PC-3 (cell line): ENCODE results near the gene MKLN1.

Source experiments
- EZH2 ChIP-seq: fragments of 300-600 bp; sonication (generic); IDR thresholded peaks from one replicate; pipeline ENCODE4 v1.6.1; 2017; ENCODE audit warnings: antibody characterized with exemption, mild to moderate bottlenecking, low read length; ENCODE audit not compliant: unreplicated experiment
- TF ChIP-seq, protein P1 (sequence below): fragments of 300-600 bp; sonication (generic); conservative IDR thresholded peaks from 2 replicates; pipeline ENCODE4 v1.5.1; 2017; ENCODE audit warnings: antibody characterized with exemption, low read depth, mild to moderate bottlenecking, low read length

DNA sequence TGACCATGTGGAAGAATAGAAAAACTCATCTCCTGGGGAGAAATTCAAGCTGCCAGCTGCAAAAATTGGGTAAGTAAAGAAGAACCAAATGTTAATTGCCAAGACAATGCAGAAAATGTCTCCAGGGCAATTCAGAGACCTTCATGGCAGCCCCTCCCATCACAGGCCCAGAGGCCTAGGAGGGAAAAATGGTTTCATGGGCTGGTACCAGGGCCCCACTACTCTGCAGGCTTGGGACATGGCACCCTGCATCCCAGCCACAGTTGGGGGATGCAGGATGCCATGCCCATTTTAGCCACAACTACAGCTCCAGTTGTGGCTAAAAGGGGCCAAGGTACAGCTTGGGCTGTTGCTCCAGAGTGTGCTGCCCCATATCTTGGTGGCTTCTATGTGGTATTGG, 20.9 kb upstream of the MKLN1 start:
- TF ChIP-seq, protein P1, sequence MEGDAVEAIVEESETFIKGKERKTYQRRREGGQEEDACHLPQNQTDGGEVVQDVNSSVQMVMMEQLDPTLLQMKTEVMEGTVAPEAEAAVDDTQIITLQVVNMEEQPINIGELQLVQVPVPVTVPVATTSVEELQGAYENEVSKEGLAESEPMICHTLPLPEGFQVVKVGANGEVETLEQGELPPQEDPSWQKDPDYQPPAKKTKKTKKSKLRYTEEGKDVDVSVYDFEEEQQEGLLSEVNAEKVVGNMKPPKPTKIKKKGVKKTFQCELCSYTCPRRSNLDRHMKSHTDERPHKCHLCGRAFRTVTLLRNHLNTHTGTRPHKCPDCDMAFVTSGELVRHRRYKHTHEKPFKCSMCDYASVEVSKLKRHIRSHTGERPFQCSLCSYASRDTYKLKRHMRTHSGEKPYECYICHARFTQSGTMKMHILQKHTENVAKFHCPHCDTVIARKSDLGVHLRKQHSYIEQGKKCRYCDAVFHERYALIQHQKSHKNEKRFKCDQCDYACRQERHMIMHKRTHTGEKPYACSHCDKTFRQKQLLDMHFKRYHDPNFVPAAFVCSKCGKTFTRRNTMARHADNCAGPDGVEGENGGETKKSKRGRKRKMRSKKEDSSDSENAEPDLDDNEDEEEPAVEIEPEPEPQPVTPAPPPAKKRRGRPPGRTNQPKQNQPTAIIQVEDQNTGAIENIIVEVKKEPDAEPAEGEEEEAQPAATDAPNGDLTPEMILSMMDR: no peak
- TF ChIP-seq EZH2: no peak
